HCT116 (cell line): ENCODE results near the gene ZMYM4. TPM values are rescaled to one million over a fixed set of nuclear protein-coding genes. Genes with fewer than 3 reads are reported as not detected.

ENCODE experiments used
- ATAC-seq: fragments of 200-7000 bp; cut with Tn5 transposase; 2 replicates; pipeline ENCODE4 v1.9.1; 2020; ENCODE audit warnings: mild to moderate bottlenecking, moderate library complexity
- BruUV-seq: library from RNA; stranded (reverse); fragments of 400-500 nt; replicated peaks from 2 replicates; lab custom pipeline; 2021; lab: Mats Ljungman, UMichigan
- CTCF ChIA-PET: fragments of 300-600 bp; sonication (Branson Sonifier 250); formaldehyde crosslinking; loops from one replicate; lab custom pipeline; 2021; ENCODE audit warnings: antibody characterized with exemption; lab: Charles Lee
- POLR2A ChIA-PET: fragments of 300-600, 350-600 bp; sonication (Branson Sonifier 250); formaldehyde crosslinking; loops from one replicate; lab custom pipeline; 2021; ENCODE audit warnings: antibody characterized with exemption; lab: Charles Lee
- RAD21 ChIA-PET, 2 experiments: fragments of 300-600 bp; sonication (Branson Sonifier 250); formaldehyde crosslinking; loops; one replicate each; lab custom pipeline; 2023; ENCODE audit warnings: low total read pairs in 2 of 2; ENCODE audit not compliant: uncharacterized antibody in 2 of 2, unreplicated experiment in 2 of 2, low non-redundant PET in 1 of 2; lab: Charles Lee
- DNase-seq: peaks from one replicate; pipeline ENCODE4 v3.0.0-alpha.2; 2010; ENCODE audit warnings: low read depth, low spot score
- H2AFZ ChIP-seq: fragments of 200-600 bp; shearing (Covaris generic), sonication (generic); 2 replicates; pipeline ENCODE4 v1.6.1; 2017; ENCODE audit warnings: low read depth, mixed run types, mixed read lengths, antibody characterized with exemption, low read length; ENCODE audit not compliant: poor library complexity, severe bottlenecking
- H3K27ac ChIP-seq: 2 replicates; pipeline ENCODE4 v1.5.1; 2012; ENCODE audit warnings: low read depth, low read length
- H3K27me3 ChIP-seq: fragments of 200-600 bp; sonication (generic); 2 replicates; pipeline ENCODE4 v1.6.1; 2016; ENCODE audit warnings: mixed run types, low read length, mixed read lengths; ENCODE audit not compliant: insufficient read depth
- H3K36me3 ChIP-seq, 2 experiments: fragments of 200-500 bp in 1 of 2; fragments of 200-600 bp in 1 of 2; sonication (Bioruptor generic) in 1 of 2; sonication (generic) in 1 of 2; 2 replicates each; pipeline versions ENCODE4 v1.5.1 to v1.6.1; 2014 to 2016; ENCODE audit warnings: low read length in 2 of 2, inconsistent platforms in 1 of 2, mixed read lengths in 1 of 2, mixed run types in 1 of 2; ENCODE audit not compliant: insufficient read depth in 2 of 2, control insufficient read depth in 1 of 2
- H3K4me1 ChIP-seq, 2 experiments: fragments of 200-600 bp in 1 of 2; sonication (generic) in 1 of 2; 2 replicates each; pipeline versions ENCODE4 v1.5.1 to v1.6.1; 2012 to 2017; ENCODE audit warnings: low read length in 2 of 2, inconsistent platforms in 1 of 2, mild to moderate bottlenecking in 1 of 2, mixed read lengths in 1 of 2, mixed run types in 1 of 2, moderate library complexity in 1 of 2; ENCODE audit not compliant: insufficient read depth in 2 of 2, control insufficient read depth in 1 of 2
- H3K4me2 ChIP-seq: fragments of 200-600 bp; sonication (generic); 2 replicates; pipeline ENCODE4 v1.6.1; 2017; ENCODE audit warnings: mixed run types, low read length, mixed read lengths
- H3K4me3 ChIP-seq, 2 experiments: fragments of 200-600 bp in 1 of 2; sonication (generic) in 1 of 2; replicated peaks in 1 of 2; 2 replicates each; pipeline ENCODE4 v1.5.1; 2011 to 2016; ENCODE audit warnings: low read length in 2 of 2, control low read depth in 1 of 2, low read depth in 1 of 2, mild to moderate bottlenecking in 1 of 2, mixed read lengths in 1 of 2, mixed run types in 1 of 2
- H3K79me2 ChIP-seq: fragments of 200-600 bp; sonication (generic); 2 replicates; pipeline ENCODE4 v1.6.1; 2017; ENCODE audit warnings: mild to moderate bottlenecking, mixed run types, low read length, moderate library complexity, mixed read lengths; ENCODE audit not compliant: insufficient read depth
- H3K9ac ChIP-seq: fragments of 200-600 bp; sonication (generic); 2 replicates; pipeline ENCODE4 v1.6.1; 2016; ENCODE audit warnings: low read length, mixed read lengths
- H3K9me2 ChIP-seq: fragments of 200-600 bp; sonication (generic), shearing (Covaris generic); 2 replicates; pipeline ENCODE4 v1.6.1; 2017; ENCODE audit warnings: mixed run types, mild to moderate bottlenecking, moderate library complexity; ENCODE audit not compliant: insufficient read depth
- H3K9me3 ChIP-seq, 2 experiments: fragments of 200-500 bp in 1 of 2; fragments of 200-600 bp in 1 of 2; sonication (Bioruptor generic) in 1 of 2; sonication (generic) in 1 of 2; 2 replicates each; pipeline ENCODE4 v1.6.1; 2014 to 2017; ENCODE audit warnings: low read length in 2 of 2, mixed read lengths in 2 of 2, inconsistent platforms in 1 of 2, low read depth in 1 of 2, mild to moderate bottlenecking in 1 of 2, mixed run types in 1 of 2, moderate library complexity in 1 of 2; ENCODE audit not compliant: control insufficient read depth in 1 of 2, insufficient read depth in 1 of 2
- H4K20me1 ChIP-seq: fragments of 200-600 bp; sonication (generic), shearing (Covaris generic); 2 replicates; pipeline ENCODE4 v1.6.1; 2017; ENCODE audit warnings: mixed run types, mild to moderate bottlenecking, moderate library complexity; ENCODE audit not compliant: insufficient read depth
- CBX3 ChIP-seq: IDR thresholded peaks from 2 replicates; pipeline ENCODE4 v1.6.1; 2012; ENCODE audit warnings: low read depth
- CEBPB ChIP-seq: IDR thresholded peaks from 2 replicates; pipeline ENCODE4 v1.6.1; 2012; ENCODE audit warnings: low read depth
- EGR1 ChIP-seq: IDR thresholded peaks from 2 replicates; pipeline ENCODE4 v1.6.1; 2012; ENCODE audit warnings: low read depth
- ELF1 ChIP-seq: IDR thresholded peaks from 2 replicates; pipeline ENCODE4 v1.6.1; 2012; ENCODE audit warnings: low read depth, borderline replicate concordance
- FOSL1 ChIP-seq: IDR thresholded peaks from 2 replicates; pipeline ENCODE4 v1.6.1; 2012; ENCODE audit warnings: low read depth
- JUND ChIP-seq: IDR thresholded peaks from 2 replicates; pipeline ENCODE4 v1.6.1; 2012
- RAD21 ChIP-seq: IDR thresholded peaks from 2 replicates; pipeline ENCODE4 v1.6.1; 2012; ENCODE audit warnings: low read depth, mild to moderate bottlenecking
- SIN3A ChIP-seq: IDR thresholded peaks from 2 replicates; pipeline ENCODE4 v1.6.1; 2012; ENCODE audit warnings: low read depth
- SP1 ChIP-seq: IDR thresholded peaks from 2 replicates; pipeline ENCODE4 v1.6.1; 2012; ENCODE audit warnings: low read depth
- SRF ChIP-seq: IDR thresholded peaks from 2 replicates; pipeline ENCODE4 v1.6.1; 2012; ENCODE audit warnings: low read depth
- TCF7L2 ChIP-seq: IDR thresholded peaks from 2 replicates; pipeline ENCODE4 v1.7.0; 2011; ENCODE audit warnings: borderline replicate concordance, inconsistent platforms; ENCODE audit not compliant: insufficient read depth, insufficient read length; ENCODE audit errors: extremely low read depth
- YY1 ChIP-seq: IDR thresholded peaks from 2 replicates; pipeline ENCODE4 v1.6.1; 2011; ENCODE audit warnings: low read length, low read depth, moderate library complexity, mild to moderate bottlenecking; ENCODE audit not compliant: insufficient replicate concordance; ENCODE audit errors: extremely low read depth
- ZFX ChIP-seq: fragments of 450-650 bp; IDR thresholded peaks from 2 replicates; pipeline ENCODE4 v1.6.1; 2017
- intact Hi-C: fragments of 100-400 bp; cut with micrococcal nuclease; formaldehyde crosslinking; loops from 2 replicates; pipeline ENCODE4 v1.10.0; 2022
- total RNA-seq: library from RNA; stranded (reverse); gene quantifications from one replicate; pipeline ENCODE4 v1.2.1, GENCODE V29; 2021; ENCODE audit not compliant: unreplicated experiment
- TF ChIP-seq, protein P1 (sequence below), 3 experiments: fragments of 200-600 bp in 1 of 3; sonication (generic) in 1 of 3; IDR thresholded peaks in 2 of 3; conservative IDR thresholded peaks in 1 of 3; 2 replicates each; pipeline ENCODE4 v1.5.1; 2012 to 2017; ENCODE audit warnings: low read depth in 2 of 3, low read length in 2 of 3, antibody characterized with exemption in 1 of 3, borderline replicate concordance in 1 of 3, control low read depth in 1 of 3, mild to moderate bottlenecking in 1 of 3, mixed read lengths in 1 of 3, mixed run types in 1 of 3, moderate library complexity in 1 of 3; ENCODE audit not compliant: insufficient read depth in 1 of 3
- TF ChIP-seq, protein P2 (sequence below): IDR thresholded peaks from 2 replicates; pipeline ENCODE4 v1.6.1; 2011; ENCODE audit warnings: mild to moderate bottlenecking, low read length, moderate library complexity; ENCODE audit not compliant: insufficient replicate concordance; ENCODE audit errors: extremely low read depth
- TF ChIP-seq, protein P3 (sequence below): IDR thresholded peaks from 2 replicates; pipeline ENCODE4 v1.6.1; 2012
- TF ChIP-seq, protein P4 (sequence below): IDR thresholded peaks from 2 replicates; pipeline ENCODE4 v1.6.1; 2012

Gene ZMYM4
- total RNA-seq, 1 experiment from 2014 or later: 58.0 TPM

DNA sequence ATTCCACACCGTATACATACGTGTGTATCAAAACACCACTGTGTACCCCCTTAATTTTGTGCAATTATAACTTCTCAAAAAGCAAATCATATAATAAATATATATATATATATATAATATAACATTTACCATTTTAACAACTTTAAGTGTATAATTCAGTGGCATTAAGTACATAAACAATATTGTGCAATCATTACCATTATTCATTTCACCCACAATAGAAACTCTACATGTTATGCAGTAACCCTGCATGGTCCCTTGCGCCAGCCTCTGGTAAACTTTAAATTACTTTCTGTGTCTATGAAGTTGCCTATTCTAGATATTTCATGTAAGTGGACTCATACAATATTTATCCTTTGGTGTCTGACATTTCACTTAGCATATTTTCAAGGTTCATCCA is 13.1 kb downstream of the ZMYM4 start:
- H2AFZ ChIP-seq: no peak overlapping the region
- intact Hi-C loops: no loop called here
- ChIA-PET CTCF (no interaction called here), POLR2A (no interaction called here), RAD21 (no interaction called here)
- H3K27ac ChIP-seq: no peak overlapping the region
- peaks cover 79% of the 10 kb centered on the region for H3K79me2 ChIP-seq
- peaks cover 0 to 6% of the 10 kb centered on the region in 2 experiments; a peak in 1 of 4 replicates for H3K4me1 ChIP-seq
- H4K20me1 ChIP-seq: no peaks in the 10 kb centered on the region
- no peak overlapping the region for H3K9ac ChIP-seq
- H3K9me3 ChIP-seq: 0 out of 4 replicates have a peak, but pooled peaks cover 0 to 2% of the 10 kb centered on the region in 2 experiments
- no peak overlapping the region for H3K4me3 ChIP-seq
- ATAC-seq (no peak), DNase-seq (no peak)
- no TSS peak for BruUV-seq
- TF ChIP-seq SIN3A: no peak
- TF ChIP-seq ZFX: no peak
- no peak for TF ChIP-seq TCF7L2
- TF ChIP-seq JUND: no peak
- TF ChIP-seq, protein P1, sequence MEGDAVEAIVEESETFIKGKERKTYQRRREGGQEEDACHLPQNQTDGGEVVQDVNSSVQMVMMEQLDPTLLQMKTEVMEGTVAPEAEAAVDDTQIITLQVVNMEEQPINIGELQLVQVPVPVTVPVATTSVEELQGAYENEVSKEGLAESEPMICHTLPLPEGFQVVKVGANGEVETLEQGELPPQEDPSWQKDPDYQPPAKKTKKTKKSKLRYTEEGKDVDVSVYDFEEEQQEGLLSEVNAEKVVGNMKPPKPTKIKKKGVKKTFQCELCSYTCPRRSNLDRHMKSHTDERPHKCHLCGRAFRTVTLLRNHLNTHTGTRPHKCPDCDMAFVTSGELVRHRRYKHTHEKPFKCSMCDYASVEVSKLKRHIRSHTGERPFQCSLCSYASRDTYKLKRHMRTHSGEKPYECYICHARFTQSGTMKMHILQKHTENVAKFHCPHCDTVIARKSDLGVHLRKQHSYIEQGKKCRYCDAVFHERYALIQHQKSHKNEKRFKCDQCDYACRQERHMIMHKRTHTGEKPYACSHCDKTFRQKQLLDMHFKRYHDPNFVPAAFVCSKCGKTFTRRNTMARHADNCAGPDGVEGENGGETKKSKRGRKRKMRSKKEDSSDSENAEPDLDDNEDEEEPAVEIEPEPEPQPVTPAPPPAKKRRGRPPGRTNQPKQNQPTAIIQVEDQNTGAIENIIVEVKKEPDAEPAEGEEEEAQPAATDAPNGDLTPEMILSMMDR (IDR thresholded peaks at IDR 0.05 in 2 of 3, conservative IDR thresholded peaks at IDR 0.05 in 1 of 3; ENCODE audit: borderline replicate concordance in 1 of 3, insufficient read depth in 1 of 3, low read depth in 2 of 3, low read length in 2 of 3): no peak
- TF ChIP-seq, protein P2, sequence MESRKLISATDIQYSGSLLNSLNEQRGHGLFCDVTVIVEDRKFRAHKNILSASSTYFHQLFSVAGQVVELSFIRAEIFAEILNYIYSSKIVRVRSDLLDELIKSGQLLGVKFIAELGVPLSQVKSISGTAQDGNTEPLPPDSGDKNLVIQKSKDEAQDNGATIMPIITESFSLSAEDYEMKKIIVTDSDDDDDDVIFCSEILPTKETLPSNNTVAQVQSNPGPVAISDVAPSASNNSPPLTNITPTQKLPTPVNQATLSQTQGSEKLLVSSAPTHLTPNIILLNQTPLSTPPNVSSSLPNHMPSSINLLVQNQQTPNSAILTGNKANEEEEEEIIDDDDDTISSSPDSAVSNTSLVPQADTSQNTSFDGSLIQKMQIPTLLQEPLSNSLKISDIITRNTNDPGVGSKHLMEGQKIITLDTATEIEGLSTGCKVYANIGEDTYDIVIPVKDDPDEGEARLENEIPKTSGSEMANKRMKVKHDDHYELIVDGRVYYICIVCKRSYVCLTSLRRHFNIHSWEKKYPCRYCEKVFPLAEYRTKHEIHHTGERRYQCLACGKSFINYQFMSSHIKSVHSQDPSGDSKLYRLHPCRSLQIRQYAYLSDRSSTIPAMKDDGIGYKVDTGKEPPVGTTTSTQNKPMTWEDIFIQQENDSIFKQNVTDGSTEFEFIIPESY: no peak
- TF ChIP-seq YY1: no peak
- no peak for TF ChIP-seq ELF1
- TF ChIP-seq CBX3: no peak
- TF ChIP-seq, protein P3, sequence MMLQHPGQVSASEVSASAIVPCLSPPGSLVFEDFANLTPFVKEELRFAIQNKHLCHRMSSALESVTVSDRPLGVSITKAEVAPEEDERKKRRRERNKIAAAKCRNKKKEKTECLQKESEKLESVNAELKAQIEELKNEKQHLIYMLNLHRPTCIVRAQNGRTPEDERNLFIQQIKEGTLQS: no peak
- no peak for TF ChIP-seq FOSL1
- no peak for TF ChIP-seq CEBPB
- no peak for TF ChIP-seq SRF
- TF ChIP-seq, protein P4, sequence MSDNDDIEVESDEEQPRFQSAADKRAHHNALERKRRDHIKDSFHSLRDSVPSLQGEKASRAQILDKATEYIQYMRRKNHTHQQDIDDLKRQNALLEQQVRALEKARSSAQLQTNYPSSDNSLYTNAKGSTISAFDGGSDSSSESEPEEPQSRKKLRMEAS: no peak
- no peak for TF ChIP-seq EGR1
- no peak for TF ChIP-seq SP1
- no peak for TF ChIP-seq RAD21
- no peaks in the 10 kb centered on the region for H3K36me3 ChIP-seq
- no peaks in the 10 kb centered on the region for H3K27me3 ChIP-seq
- no peak overlapping the region for H3K4me2 ChIP-seq
- H3K9me2 ChIP-seq: no peaks in the 10 kb centered on the region
